Loucy (cell line): Measurements from ENCODE around the gene TMA16.

Experiments used
- H2AFZ ChIP-seq: fragments of 200-600 bp; sonication (generic); 2 replicates; pipeline ENCODE4 v1.6.0; 2016; ENCODE audit warnings: antibody characterized with exemption, mild to moderate bottlenecking, low read length, moderate library complexity
- H3F3A ChIP-seq: fragments of 200-600 bp; 2 replicates; pipeline ENCODE4 v1.6.0; 2016; ENCODE audit warnings: antibody characterized with exemption, low read depth, mild to moderate bottlenecking
- H3K27me3 ChIP-seq: fragments of 200-600 bp; sonication (generic); 2 replicates; pipeline ENCODE4 v1.6.1; 2014; ENCODE audit warnings: low read length, mild to moderate bottlenecking; ENCODE audit not compliant: insufficient read depth, poor library complexity, severe bottlenecking
- H3K36me3 ChIP-seq: fragments of 200-600 bp; sonication (generic); 2 replicates; pipeline ENCODE4 v1.6.1; 2016; ENCODE audit warnings: low read length; ENCODE audit not compliant: insufficient read depth
- H3K4me1 ChIP-seq: fragments of 200-600 bp; sonication (generic); 2 replicates; pipeline ENCODE4 v1.5.1; 2014; ENCODE audit warnings: low read length, mild to moderate bottlenecking; ENCODE audit not compliant: insufficient read depth, poor library complexity, severe bottlenecking
- H3K4me2 ChIP-seq: fragments of 200-600 bp; sonication (generic); 2 replicates; pipeline ENCODE4 v1.6.0; 2014; ENCODE audit warnings: antibody characterized with exemption, low read length, low read depth, mild to moderate bottlenecking; ENCODE audit not compliant: poor library complexity, severe bottlenecking
- H3K4me3 ChIP-seq: fragments of 200-600 bp; sonication (generic); 2 replicates; pipeline ENCODE4 v1.5.1; 2014; ENCODE audit warnings: low read length, mild to moderate bottlenecking, mixed read lengths; ENCODE audit not compliant: poor library complexity, severe bottlenecking
- H3K79me2 ChIP-seq: fragments of 200-600 bp; sonication (generic); 2 replicates; pipeline ENCODE4 v1.6.1; 2014; ENCODE audit warnings: low read length; ENCODE audit not compliant: insufficient read depth
- H3K9ac ChIP-seq: fragments of 200-600 bp; sonication (generic); 2 replicates; pipeline ENCODE4 v1.6.0; 2014; ENCODE audit warnings: mild to moderate bottlenecking, low read depth, low read length, moderate library complexity; ENCODE audit not compliant: poor library complexity, severe bottlenecking
- H3K9me2 ChIP-seq: fragments of 200-600 bp; sonication (generic); replicated peaks from 2 replicates; pipeline ENCODE4 v1.6.1; 2016; ENCODE audit warnings: low read depth, low read length, mixed read lengths
- H3K9me3 ChIP-seq: fragments of 200-600 bp; sonication (generic); 2 replicates; pipeline ENCODE4 v1.6.1; 2014; ENCODE audit warnings: mild to moderate bottlenecking, antibody characterized with exemption, low read length, low read depth; ENCODE audit not compliant: insufficient read depth
- H4K20me1 ChIP-seq: fragments of 200-600 bp; sonication (generic); 2 replicates; pipeline ENCODE4 v1.6.0; 2014; ENCODE audit warnings: antibody characterized with exemption, low read length, mild to moderate bottlenecking; ENCODE audit not compliant: insufficient read depth, poor library complexity, severe bottlenecking
- CTCF ChIP-seq: fragments of 200-600 bp; sonication (generic); conservative IDR thresholded peaks from 2 replicates; pipeline ENCODE4 v1.5.1; 2014; ENCODE audit warnings: mild to moderate bottlenecking, antibody characterized with exemption, low read length
- EZH2phosphoT487 ChIP-seq: fragments of 200-600 bp; IDR thresholded peaks from 2 replicates; pipeline ENCODE4 v1.6.1; 2018; ENCODE audit warnings: antibody characterized with exemption, mild to moderate bottlenecking, moderate library complexity, borderline replicate concordance

Gene TMA16

GRCh38 chr4:163564221-163564720 is 69.8 kb downstream of the TMA16 start:
- H3K36me3 ChIP-seq, result no peaks in the 10 kb centered on the region
- H3K79me2 ChIP-seq, result no peaks in the 10 kb centered on the region
- no peaks in the 10 kb centered on the region for H3K9me3 ChIP-seq
- H3K9me2 ChIP-seq, result no peaks in the 10 kb centered on the region
- H3K4me3 ChIP-seq, result no peak overlapping the region
- TF ChIP-seq EZH2phosphoT487, result no peak
- no peak for TF ChIP-seq CTCF
- H2AFZ ChIP-seq, result no peak overlapping the region
- no peak overlapping the region for H3K4me2 ChIP-seq
- no peaks in the 10 kb centered on the region for H3F3A ChIP-seq
- H3K4me1 ChIP-seq, result peaks cover 3% of the 10 kb centered on the region
- no peaks in the 10 kb centered on the region for H4K20me1 ChIP-seq
- H3K9ac ChIP-seq, result no peak overlapping the region
- no peaks in the 10 kb centered on the region for H3K27me3 ChIP-seq

- Histone ChIP-seq H3K9ac (no peak overlapping the region), H3K4me2 (no peak overlapping the region)
Measured at GRCh38 chr4:163565226-163566135, 71.0 kb downstream of the TMA16 start.

GRCh38 chr4:163566257-163566796 is 71.8 kb downstream of the TMA16 start:
- no peaks in the 10 kb centered on the region for H3K36me3 ChIP-seq
- no peaks in the 10 kb centered on the region for H4K20me1 ChIP-seq
- H3F3A ChIP-seq, result no peaks in the 10 kb centered on the region
- TF ChIP-seq CTCF (no peak), EZH2phosphoT487 (no peak)
- no peaks in the 10 kb centered on the region for H3K4me1 ChIP-seq
- H3K27me3 ChIP-seq, result no peaks in the 10 kb centered on the region
- no peaks in the 10 kb centered on the region for H3K9me3 ChIP-seq
- no peak overlapping the region for H2AFZ ChIP-seq
- no peaks in the 10 kb centered on the region for H3K79me2 ChIP-seq
- H3K4me3 ChIP-seq, result no peak overlapping the region
- H3K4me2 ChIP-seq, result no peak overlapping the region
- no peak overlapping the region for H3K9ac ChIP-seq
- H3K9me2 ChIP-seq, result no peaks in the 10 kb centered on the region

More at GRCh38 chr4:163565226-163566135, 71.0 kb downstream of the TMA16 start:
- no peaks in the 10 kb centered on the region for H3K36me3 ChIP-seq
- H3K4me3 ChIP-seq, result no peak overlapping the region
- no peaks in the 10 kb centered on the region for H3K79me2 ChIP-seq
- H2AFZ ChIP-seq, result no peak overlapping the region
- no peaks in the 10 kb centered on the region for H3F3A ChIP-seq
- H3K27me3 ChIP-seq, result no peaks in the 10 kb centered on the region
- no peak for TF ChIP-seq CTCF
- TF ChIP-seq EZH2phosphoT487, result no peak
- H3K9me2 ChIP-seq, result no peaks in the 10 kb centered on the region
- H4K20me1 ChIP-seq, result no peaks in the 10 kb centered on the region
- H3K4me1 ChIP-seq, result no peaks in the 10 kb centered on the region
- H3K9me3 ChIP-seq, result no peaks in the 10 kb centered on the region
